ENCODE data around the gene UMAD1.
A peak's percentile ranks its signal among the peaks of the same experiment; 100 is the strongest.

The UMAD1 gene

DNA sequence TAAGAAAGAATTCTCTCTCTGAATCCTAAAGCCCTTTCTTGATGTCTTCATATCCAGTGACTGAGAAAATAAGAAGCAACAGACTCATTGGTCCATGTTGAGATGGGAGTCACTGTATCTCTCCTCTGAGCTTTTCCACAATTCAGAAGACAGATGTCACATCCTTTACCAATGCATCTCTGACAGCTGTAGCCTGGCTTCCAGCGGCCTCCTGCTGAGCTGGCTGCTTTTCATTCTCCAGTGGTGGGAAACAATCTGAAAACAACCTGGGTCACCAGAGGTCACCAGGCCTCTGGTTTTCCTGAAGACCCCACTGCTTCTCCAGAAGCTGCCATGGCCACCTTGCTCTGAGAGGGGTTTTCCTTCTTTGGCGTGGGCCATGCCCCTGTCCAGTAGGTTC is 96.1 kb downstream of the UMAD1 start:
- DNase-seq, result no peak

- no peak for DNase-seq
Measured at GRCh38 chr7:7737674-7738073, 97.1 kb downstream of the UMAD1 start.

DNA sequence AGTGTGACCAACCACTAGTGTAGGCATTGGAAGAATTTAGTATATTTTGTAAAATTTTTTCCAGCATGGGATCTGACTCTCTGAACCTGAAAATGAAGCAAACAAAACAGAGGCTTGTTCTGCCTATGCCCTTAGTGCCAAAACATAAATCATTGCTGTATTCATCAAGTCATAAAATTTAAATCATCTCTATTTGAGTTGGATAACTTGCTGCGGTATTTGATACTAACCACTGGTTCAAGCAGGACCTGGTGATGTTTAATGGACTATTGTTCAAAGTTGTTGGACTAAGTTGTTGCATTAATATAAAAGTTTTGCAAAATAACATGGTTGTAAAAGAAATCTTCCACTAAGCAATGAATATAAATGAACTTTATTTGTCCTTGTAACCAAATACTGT is 97.6 kb downstream of the UMAD1 start:
- DNase-seq, result no peak

DNA sequence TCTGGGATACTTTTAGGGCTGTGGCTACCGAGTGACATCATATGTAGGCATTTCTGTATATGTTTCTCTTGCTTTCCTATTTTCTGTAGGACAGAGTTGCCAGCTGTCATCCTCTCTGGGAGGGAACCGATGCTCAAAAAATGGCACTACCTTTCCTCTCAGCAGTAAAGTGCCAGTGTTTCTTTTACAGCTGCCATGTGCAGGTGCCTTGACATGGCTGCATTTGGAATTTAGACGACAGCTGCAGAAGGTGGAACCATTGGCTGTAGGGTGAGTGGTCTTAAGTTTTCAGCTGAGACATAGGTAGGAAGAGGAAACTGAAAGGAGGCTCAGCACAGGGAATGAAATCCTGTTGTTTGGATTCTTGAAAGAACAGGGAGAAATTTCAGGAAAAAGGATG is 98.1 kb downstream of the UMAD1 start:
- no peak for DNase-seq

- no peak for DNase-seq
Measured at GRCh38 chr7:7739204-7740036, 98.9 kb downstream of the UMAD1 start.

- no peak for DNase-seq
Measured at GRCh38 chr7:7740037-7740355, 99.4 kb downstream of the UMAD1 start.

- no peak for DNase-seq
Measured at GRCh38 chr7:7742223-7742622, 101.7 kb downstream of the UMAD1 start.

DNA sequence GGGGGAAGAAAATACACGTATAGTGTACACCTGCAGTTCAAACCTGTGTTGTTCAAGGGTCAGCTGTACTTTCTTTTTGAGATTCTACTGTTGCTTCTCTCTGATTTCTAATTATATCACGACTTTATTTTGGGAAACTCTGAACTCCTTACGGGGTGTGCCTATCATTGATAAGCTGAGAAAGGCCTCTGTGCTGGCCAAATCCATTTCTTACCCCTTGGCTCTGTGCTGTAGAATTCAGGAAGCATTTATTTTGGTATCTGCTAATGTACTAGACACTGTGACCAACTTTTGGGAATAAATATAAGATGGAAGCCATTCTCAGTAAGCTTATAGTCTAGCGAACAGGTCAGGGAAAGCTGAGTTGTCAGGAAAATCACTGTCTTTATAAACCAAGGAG is 104.7 kb downstream of the UMAD1 start:
- DNase-seq, result no peak

DNA sequence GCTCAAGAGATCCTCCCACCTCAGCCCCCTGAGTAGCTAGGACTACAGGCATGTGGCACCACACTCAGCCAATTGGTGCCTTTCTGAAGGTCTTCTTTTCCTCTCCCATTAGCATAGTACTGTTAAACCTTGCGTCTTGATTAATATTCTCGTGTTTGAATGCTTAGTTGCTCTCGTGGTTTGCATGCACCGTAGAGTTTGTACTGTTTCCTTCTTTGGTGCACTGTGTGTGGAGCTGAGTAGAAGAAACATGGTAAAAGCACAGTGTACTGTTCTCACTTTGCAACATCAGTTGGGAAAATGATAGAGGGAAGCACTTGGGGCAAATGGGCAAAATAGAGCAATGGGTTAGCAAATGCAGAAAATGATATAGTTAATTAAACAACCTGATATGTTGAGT is 105.4 kb downstream of the UMAD1 start:
- DNase-seq, result no peak

GRCh38 chr7:7746458-7746857 is 105.9 kb downstream of the UMAD1 start:
- DNase-seq, result peak; percentile 12

DNA sequence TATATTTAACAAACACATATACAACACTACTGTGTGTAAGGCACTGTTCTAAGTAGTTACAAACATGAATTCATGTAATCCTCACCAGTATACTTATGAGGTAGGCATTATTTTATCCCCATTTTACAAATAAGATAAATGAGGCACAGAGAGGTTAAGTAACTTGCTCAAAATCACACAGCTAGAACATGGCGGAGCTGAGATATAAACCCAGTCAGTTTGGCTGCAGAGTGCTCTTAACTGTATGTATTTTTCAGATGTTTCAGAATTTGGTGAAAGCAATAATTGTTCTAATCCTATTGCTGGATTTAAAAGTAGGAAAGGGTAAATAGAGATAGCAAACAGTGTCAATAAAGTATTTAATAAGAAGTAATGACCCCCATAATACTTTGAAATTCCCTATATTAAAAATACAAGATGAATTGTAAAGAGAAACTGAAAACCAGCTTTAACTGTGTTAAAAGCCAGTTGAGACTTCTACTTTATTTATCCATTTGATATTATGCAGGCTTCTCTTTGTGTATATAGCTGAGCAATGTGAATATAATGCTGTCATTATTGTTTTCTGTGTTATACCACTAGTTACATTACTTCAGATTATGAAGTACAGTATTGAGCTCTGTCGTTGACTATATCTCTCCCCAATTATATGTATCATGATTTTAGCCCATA is 110.2 kb downstream of the UMAD1 start:
- no peak for DNase-seq

DNA sequence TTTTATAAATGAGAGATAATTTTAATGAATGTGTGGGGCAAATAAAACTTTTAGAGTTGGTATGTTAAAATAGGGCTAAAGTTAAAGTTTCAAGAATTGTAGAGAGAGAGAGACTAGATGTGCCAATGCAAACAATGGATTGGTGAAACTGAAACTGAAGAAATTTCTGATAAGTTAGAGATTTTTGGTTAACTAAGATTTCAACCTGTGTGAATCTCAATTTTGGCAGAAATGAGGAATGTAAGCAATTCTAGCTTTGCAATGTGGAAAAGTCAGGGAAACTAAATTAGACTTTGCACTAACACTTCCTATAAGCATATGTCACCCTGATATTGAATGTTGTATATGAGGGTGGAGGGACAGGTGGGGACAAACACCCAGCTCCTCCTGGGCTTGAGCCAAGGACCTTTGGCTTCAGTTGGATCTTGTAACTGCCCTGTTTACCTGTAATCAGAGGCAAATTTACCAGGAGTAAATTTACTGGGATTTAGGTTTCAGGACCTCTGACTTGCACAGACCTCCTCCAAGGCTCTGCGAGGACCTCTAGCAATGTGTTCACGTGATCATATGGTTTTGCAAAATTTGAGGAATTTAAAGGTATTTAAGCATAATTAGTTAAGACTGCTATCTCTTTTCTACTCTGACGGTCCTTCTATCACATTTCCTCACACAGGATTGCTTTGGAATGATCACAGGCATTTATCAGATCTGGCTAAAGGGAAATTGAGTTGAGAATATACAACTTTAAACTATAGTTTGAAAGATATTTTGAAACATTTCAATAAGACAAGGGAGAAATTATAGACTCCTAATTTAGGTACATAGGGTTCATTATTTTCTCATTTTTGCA is 110.9 kb downstream of the UMAD1 start:
- no peak for DNase-seq

- no peak for DNase-seq
Measured at GRCh38 chr7:7756577-7756976, 116.0 kb downstream of the UMAD1 start.

- DNase-seq, result no peak
Measured at GRCh38 chr7:7757576-7757975, 117.0 kb downstream of the UMAD1 start.

GRCh38 chr7:7761340-7761973 is 120.9 kb downstream of the UMAD1 start:
- no peak for DNase-seq

DNA sequence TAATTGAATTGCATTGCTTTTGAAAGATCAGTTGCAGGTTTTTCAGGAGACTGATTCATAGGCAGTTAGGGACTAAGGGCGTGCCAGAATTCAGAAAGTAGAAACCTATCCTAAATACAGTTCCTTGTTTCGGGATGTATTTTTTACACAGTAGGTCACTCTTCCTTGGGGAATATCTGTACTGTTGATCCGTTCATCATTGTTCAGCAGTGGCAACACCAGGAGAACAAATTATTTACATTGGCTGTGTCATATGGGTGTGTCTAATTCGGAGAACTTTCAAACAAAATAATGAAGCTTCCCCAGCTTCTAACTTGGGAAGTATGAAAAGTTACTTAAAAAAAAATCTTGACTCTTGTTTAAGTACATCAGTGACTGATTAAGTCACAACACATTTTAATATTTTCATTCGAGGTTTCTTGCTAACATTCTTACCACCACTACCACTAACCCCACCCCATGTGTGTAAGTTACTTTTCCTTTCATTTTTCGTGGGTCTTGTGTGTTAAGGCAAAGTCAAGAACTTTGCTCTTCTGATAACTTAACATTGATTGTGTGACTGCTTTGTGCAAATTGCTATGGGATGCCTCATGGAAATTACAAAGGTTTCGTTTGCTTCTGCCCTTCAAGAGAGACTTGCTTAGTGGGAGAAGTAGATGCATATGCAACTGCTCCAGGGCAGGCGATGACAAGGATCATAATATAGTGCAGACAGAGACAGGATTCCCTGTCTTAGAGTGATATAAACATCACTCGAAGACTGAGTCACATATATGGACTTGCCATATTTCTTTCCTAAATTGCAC is 121.6 kb downstream of the UMAD1 start:
- DNase-seq, result no peak

- DNase-seq, result no peak
Measured at GRCh38 chr7:7764520-7765396, 124.2 kb downstream of the UMAD1 start.

DNA sequence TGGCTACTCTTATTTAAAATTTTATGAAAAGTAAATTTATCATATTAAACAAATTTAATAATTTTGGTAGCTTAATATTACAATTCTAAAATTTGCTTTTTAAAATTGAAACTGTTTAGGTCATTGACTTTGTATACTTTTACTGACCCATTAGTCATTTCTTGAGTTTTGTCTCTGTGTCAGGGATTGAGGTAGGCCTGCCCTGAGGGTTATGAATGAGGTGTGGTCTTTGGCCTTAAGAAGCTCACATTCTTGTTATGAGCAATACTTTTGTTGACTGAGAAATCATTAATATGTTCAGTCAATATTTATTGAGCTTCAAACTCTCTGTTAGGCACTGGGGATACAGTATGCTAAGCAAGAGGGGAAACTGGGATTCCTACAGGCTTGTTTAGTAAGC is 124.9 kb downstream of the UMAD1 start:
- no peak for DNase-seq

- no peak for DNase-seq
Measured at GRCh38 chr7:7766671-7767070, 126.1 kb downstream of the UMAD1 start.

DNA sequence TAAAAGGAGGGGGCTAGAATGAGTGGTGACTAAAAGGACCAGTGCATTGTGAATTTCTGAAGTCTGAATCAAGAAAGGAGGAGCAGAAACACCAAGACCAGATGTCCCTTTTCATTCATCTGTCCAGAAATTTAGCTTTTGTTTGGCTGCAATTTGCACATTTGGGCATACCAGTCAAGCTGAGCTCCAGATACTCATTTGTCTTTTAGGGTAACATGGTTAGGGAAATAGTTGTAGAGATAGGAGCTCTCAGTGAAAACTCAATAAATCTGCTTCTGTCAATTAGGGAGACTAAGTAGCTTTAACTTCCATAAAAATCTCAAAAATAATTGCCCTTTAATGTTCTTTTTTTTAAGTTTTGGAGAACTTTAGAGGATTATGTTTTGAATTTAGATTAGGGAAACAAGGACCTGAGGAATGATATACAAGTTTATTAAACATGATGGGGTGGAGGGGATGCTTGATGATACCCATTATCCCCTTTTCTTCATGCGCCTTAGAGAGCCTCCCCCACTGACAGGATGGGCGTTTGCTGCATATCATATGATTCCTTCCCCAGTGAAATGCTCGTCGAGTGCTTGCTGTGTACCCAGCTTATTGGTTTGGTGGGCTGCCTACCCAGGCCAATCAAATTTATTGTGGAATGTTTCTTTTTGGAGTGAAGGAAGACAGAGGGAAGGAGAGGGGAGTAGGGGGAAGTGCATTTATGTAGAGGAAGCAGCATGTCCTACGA is 128.6 kb downstream of the UMAD1 start:
- DNase-seq, result no peak
